Left renal pelvis (tissue), 4 donors: ENCODE data around the gene MMP3. TPM values are rescaled to one million over a fixed set of nuclear protein-coding genes. Genes with fewer than 3 reads are reported as not detected.
"Not testable (repeated sequence)": the region's sequence is repeated elsewhere in the genome, so short reads cannot be mapped to it uniquely, and the experiment has no call there.

ENCODE experiments used
- DNase-seq, 4 donors: peaks; one replicate each; pipeline ENCODE4 v3.0.0-alpha.2; 2013; ENCODE audit warnings: low read depth in 4 of 4, low spot score in 3 of 4
- polyA plus RNA-seq, 4 donors: library from polyadenylated mRNA; unstranded; fragments of 120-200 nt; gene quantifications; one replicate each; pipeline ENCODE4 v1.2.1, GENCODE V29; 2013; ENCODE audit not compliant: insufficient read length in 4 of 4

MMP3 gene
- under 1 TPM in 1 of 4 donors, not detected in 3; 0.10 TPM for polyA plus RNA-seq

DNA sequence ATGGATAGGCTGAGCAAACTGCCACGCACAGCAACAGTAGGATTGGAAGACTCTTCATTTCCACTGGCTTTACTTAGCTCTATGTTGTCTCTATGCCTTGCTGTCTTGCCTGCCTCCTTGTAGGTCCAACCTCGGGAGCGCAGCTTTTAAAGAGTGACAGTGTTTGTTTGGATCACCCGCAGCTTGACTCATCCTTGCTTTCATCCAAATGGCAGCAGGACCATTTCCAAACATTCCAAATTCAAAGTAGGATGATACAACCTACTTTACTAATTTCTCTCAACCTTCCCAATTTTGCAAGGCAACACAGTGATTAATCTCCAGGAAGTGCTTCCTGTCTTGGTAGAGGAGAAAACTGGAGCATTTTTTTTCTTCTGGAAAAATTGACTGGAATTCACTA is at the start of gene MMP3:
TSS of gene MMP3 (minus strand) at position 121 of the 400 bp plus-strand sequence. CDS start at position 58, 63 bp downstream.
- DNase-seq = no peak

DNA sequence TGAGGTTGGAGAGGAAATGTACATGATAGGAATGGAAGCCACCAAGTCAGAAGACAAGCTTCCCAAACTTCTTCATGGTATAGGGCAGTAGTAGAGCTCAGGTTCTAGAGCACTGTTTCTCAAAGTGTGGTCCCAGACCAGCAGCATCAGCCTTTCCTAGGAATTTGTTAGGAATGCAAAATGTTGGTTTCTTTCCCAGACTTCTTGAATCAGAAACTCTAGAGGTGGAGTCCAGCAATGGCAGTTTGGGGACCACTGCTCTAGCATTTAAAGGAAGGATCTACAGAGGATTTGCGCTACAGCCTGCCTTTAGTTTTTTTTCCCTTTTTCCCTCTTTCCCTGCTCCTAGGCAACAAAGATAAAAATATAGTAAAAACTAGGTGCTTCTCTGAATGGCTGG is 48.3 kb upstream of the MMP3 start:
- no peak for DNase-seq

DNA sequence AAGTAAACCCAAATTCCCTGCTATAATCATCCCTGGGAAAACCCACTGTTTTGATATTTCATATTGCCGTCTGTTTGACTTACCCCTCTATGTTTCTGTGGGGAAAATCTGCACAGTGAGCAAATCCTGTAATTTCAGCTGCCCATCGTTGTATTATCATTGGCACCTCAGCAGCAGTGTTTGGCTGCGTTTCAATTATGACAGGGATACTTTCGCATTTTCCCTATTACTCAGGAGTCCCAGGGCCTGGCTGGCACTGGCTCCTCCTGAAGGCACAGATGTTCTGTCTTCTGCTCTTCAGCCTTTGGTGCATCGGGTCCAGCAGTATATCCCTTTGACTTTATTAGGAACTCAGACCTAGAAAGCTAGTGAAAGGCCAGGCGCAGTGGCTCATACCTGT is 43.6 kb upstream of the MMP3 start:
- no peak for DNase-seq

DNA sequence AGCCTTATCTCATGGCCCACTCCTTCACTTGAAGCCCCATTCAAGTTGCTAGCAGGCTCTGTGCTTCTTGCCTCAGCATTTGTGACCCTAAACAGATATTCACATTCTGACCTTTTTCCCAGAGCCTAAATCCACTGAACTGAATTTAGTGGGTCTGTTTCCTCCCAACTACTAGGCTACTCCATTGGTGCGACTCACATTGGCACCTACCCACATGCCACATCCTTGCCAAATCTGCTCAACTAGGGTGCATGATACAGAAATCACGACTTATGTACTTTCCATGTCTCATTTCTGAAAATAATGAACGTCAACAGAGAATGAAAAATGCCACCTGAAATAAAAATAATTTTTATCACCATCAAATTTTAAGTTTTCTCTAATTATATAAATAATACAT is 39.7 kb upstream of the MMP3 start:
- no peak for DNase-seq

DNA sequence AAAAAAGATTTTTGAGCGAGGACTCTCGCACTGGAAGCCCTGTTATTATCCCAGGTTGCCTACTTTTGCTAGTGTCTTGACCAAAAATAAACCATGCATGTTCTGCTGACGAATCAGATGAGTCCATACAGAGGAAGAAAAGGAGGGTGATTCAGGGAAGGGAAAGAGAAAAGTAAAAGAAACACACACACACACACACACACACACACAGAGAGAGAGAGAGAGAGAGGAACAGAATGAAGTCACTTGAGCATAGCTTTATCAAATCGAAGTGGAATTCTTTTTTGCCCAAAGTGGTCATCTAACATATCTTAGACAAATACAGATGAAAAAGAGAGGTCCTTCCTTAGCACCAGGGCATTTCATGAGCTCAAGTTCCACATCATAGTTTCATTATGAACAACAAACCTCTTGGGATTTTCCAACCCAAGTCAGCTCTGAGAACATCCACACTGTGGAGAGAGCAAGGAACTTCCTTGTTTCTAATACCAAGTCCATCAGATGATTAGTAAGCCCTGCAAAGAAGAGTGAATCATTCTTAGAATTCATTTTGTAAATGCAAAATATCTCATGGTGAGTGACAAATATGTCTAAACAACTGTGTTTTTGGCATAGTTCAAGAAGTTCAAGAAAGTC is 39.1 kb upstream of the MMP3 start:
- DNase-seq = no peak

DNA sequence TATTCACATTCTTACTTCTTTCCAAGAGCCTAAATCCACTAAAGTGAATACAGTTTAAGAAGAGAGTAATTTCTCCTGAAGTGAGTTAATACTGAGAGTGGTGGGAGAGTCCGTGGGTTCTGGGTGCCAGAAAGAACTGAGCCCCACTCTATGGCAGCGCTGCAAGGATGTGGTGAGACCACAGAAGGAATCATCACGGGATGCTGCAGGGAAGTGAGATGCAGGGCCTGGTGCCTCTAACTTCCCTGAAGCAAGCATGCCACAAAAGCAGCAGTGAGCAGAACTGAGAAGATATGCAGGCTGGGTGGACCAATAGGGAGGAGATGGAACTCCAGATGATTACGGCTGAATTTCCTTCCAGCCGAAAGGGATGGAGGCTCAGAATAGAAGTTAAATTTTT is 36.4 kb upstream of the MMP3 start:
- no peak for DNase-seq

DNA sequence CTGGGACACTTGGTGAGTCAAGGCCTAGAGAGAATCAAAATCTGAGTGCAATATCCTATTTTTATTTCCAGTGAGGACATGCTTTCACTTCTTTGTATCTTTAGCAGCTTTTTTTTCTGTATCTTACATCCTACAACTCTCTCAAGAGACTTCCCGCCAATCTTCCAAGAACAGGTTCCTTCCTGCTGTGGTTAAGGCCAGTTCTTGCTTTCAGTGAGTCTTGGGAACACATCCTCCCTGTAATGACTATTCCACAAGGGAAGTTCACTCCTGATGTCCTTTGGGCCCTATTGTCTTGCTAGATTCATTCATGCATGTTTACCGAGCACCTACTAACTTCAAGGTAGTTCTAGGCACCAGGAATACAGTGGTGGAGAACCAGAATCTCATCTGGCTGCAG is 35.2 kb upstream of the MMP3 start:
- no peak for DNase-seq

DNA sequence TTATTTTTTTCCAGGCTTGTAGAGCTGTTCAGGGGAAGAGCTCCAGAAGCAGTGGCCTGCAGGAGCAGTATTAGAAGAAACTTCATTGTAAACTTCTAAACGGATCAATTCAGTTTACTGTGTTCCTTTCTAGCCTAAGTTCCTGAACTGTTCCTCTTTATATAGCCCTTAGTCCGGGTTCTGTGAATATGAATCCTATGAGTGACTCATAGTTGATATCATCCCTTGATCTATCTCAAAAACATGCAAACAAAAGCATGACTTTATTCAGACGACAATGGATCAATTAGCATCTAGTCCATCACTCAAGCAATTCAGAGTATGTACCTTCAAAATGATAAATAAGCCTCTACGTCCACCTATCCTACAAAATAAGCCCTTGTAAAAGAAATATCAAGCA is 31.4 kb upstream of the MMP3 start, which contains the start of gene MMP12:
TSS of gene MMP12 (minus strand) at position 131 of the 400 bp plus-strand sequence. CDS start at position 86, 45 bp downstream.
- no peak for DNase-seq

DNA sequence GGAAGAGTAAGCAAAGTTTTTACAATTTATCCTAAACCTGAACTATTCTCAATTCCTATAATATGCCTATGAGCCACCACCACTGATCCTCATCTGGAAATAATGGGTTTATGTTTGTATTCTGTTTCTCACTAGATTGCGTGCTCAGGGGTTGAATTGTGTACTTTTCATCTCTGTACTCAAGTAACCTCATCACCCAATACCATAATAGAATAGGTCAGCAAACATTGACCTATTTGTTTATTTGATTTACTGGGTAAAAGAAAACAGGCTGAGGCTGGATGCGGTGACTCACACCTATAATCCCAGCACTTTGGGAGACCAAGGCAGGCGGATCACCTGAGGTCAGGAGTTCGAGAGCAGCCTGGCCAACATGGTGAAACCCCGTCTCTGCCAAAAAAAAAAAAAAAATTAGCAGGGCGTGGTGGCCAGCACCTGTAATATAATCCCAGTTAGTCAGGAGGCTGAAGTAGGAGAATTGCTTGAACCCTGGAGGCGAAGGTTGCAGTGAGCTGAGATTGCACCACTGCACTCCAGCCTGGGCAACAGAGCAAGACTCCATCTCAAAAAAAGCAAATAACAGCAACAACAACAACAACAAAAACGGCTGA is 26.1 kb upstream of the MMP3 start:
- DNase-seq = not testable (repeated sequence)

DNA sequence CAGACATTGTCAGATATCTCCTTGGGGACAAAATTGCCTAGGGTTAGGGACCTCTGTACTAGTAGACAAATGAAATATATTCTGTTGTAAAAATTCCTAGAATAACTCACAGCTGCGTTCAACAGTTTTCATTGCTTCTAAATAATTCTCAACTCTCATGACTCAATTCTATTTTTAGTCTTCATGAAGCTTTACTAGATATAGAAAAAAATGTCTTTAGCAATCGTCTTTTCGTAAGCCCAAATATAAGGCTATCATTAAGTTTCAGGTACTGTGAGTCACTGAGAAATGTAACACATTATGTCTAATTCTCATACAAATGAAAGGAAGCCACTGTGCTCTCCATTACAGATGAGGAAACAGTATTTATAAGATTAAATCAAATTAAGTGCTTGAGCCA is 24.9 kb upstream of the MMP3 start:
- no peak for DNase-seq

DNA sequence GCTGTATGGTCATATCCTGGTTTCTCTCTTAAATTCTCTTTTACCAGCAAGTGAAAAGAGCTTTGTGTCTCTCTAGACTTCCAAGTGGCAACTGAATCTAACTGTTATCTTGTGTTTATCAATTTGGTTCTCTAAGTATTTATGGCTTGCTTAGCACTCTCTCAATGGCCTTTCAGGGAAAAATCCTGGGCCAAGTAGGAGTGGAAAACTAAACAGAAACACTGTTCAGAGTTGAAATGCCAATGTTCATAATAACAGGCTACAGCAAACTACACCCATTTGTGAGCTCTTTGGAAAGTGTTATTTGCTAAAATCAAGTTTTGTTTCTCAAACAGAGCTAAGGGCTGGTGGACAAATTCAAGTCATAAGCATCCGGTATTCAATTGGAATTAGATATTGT is 21.3 kb upstream of the MMP3 start:
- DNase-seq = no peak

DNA sequence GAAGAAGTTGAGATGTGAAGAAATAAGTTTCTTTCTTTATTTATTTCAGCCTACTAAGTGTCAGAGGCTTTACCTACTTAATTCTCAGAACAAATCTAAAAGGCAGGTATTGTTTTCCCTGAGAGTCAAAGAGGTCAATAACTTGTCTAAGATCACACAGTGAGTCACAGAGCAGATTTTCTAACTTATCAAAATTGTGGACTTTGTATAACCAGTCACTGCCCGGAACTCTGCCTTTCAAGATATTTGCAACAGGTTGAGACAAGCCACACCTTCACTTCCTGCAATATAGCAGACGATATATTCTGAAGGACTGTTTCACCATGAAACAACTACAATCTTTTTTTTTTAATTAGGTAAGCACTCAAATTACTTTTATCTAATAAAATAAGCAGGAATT is 10.5 kb upstream of the MMP3 start:
- DNase-seq = no peak

DNA sequence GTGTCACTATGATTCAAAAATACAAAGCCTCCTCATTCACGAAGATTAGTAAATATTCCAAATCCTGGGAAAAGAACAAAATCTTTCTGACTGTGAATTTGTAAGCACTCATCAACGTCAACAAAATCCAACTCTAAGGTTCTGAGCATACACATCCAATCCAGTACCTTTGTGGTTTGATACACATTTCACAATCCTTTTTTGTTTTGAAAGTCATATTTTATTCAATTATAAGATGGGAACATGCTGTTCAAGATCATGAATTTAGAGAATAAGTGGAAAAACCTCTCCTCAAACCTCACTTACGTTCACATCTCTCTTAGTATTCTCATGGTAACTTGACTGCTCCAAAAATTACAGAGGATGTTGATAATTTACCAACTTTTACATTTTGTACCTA is 9.6 kb upstream of the MMP3 start:
- DNase-seq = no peak

DNA sequence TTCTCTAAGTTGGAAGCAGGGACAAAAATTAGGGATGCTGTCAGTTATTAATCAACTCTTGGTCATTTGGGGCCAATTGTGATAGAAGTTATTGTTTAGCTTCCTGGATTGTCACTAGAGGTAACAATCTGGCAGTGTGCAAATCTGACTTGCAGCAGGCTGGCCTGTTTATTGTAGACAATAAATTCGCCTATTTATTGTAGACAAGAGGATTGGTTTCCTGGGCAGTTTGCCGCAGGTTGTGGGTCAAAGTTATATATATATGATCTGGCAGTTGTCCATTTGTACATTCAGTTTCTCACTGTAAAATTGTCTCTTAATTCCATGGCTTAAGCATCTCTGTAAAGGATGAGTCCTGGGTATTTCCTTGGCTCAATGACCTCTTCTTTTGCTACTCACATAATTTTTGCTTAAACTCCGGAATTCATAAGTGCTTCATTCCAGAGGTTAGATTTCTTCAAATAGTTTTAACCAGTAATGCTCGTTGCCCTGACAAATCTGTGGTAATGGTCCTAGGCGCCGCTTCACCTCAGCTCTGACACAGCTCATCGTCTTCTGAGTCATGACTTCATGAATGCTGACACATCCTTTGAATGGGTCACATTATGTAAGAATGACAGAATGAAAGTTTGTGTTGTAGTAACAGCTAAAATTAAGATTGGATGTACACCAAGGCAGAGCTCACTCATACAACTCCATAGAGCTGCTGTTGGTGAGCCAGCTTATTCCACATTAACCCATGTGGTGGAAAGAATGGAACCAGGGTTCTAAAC is 7.8 kb upstream of the MMP3 start:
- DNase-seq = no peak

DNA sequence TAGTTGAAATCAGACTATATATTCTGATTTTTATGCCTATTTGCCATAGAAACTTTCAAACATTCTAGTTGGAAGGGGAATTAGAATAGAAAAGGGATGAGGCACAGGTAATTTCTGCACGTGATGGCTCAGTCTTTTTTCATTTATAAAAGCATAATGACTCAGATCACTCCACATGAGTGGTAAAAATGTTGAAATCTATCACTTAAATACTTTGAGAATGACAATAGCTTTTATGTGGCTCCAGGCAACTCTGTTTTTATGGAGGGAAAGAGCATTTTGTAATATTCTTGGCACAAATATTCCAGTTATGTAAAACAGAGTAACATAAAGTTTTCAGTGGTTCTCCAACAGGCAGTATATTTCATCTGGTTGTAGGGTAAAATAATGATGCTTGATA is 5.9 kb upstream of the MMP3 start:
- no peak for DNase-seq

DNA sequence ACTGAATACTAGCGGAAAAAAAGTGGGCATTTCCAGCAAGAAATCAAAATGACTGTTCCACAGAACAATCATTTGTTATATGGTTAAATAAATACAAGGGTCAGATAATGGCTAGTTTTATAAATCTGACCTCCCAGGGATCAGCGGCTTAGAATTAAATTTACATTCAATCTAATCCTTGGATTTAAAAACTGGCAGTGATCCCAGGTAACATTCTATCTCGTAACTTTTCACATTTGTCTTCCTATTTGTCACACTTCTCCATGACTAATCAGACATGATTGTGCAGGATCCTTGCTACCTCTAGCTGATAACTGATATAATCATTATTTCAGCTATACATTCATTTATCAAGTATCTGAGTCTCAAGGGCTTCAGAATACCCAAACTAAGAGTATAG is 2.9 kb upstream of the MMP3 start:
- no peak for DNase-seq

DNA sequence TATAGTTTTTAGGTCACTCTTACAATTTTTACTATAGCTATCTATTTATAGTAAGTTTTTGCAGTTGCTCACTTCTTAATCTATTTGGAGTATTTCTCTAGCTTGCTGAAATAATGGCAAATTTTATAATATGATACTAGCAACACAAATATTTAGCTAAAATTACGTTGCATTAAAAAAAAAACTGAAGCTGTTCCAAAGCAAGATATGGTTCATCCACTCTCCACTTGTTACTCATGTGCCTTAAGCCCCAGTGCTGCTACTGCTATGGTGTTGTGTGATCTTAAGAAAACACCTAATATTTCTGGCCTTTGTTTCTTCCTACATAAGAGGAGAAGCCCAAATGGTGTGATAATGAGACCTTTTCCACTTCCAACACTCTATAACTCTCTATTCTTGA is 479 bp downstream of the MMP3 start:
- DNase-seq = no peak

DNA sequence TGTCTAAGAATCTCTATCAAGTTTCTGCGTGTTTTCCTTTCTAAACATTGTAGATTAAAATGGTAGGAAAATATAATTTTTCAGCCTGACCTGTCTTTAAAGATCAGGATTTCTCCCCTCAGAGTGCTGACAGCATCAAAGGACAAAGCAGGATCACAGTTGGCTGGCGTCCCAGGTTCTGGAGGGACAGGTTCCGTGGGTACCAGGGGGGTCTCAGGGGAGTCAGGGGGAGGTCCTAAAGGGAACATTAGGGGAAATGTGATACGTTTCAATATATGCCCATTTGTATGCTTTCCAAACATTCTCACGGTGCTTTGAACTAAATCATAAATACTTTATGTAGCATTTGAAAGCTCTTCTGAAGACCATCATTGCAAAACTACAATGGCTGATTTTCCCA is 3.4 kb downstream of the MMP3 start:
- no peak for DNase-seq

DNA sequence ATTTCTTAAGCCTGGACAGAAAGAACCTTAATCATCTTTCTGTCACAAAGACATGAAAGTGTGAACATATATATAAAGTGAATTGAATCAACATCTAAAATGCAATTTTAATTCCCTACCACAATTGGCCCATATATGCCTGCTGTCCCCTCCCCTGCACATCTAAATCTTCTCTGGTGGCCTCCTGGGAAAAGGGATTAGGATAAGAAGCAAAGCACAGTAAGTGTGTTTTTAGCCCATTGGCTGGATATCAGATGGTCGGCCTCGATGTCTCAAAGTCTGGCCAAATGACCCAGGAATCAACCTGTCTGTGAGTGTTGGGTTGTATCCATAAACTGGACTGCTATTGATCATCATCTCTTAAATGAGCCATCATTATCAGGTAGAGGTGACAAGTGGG is 5.8 kb downstream of the MMP3 start:
- DNase-seq = no peak

DNA sequence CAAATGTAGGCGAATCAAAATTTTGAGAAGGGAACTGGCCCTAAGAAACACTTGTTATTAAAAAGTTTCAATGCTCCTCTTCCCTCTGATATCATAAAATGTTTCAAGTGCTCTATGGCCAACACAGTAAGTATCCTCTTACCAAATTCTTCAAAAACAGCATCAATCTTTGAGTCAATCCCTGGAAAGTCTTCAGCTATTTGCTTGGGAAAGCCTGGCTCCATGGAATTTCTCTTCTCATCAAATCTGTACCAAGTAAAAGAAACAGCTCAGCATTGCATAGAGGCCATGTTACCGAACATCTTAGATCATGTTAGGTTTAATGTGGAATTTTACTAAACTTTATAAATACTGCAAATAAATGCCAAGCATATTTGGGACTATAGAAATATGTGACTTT is 6.3 kb downstream of the MMP3 start:
- no peak for DNase-seq

DNA sequence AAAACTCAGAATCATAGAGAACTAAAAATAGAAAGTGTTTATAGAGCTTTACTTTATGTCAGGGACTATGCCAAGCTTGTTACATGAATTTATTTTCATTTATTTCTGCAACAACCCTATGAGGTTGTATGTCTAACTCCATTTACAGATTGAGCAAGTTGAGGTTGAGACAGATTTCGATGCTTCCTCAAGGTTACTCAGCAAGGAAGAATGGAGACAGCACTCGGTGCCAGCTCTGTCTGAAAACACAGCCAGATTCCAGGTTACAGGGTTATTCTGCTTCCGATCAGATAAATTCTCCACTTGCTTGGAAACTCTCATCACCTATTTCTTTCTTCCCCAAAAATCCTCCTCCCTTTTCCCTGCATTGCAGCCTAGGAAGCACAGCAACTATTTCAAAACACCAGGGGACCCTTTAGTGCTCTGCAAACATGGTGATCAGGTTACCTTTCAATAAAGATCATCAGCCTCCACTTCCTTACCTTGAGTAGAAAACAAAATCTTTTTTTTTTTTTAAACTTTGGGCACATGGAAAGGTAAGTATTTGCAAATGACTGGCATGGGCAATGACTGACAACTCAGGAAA is 7.0 kb downstream of the MMP3 start:
- DNase-seq = no peak

DNA sequence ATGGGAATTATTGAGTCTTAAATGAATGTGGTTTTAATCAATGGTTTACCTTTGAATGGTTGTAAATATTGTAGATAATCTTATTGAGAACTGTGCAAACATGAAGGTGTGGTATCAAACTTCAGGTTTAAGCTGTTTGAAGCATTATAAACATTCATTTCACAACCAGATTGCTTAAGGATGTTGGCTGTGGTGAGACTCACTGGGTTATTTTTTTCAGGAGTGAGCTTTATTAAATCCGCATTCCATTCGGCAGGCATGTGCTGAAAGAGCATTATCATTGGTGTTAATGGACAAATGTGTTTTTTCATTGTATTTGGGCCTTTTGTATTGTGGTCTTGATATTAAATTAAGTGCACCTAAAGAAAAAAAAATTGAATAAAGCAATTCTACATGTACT is 9.7 kb downstream of the MMP3 start:
- no peak for DNase-seq
